Neuronal stem cell (in vitro differentiated cells): ENCODE data around the gene KIAA1755.

ENCODE experiments used
- DNase-seq: peaks from one replicate; pipeline ENCODE4 v3.0.0-alpha.2; 2013; ENCODE audit warnings: low spot score
- H2AFZ ChIP-seq: one replicate; pipeline ENCODE4 v1.6.1; 2013; ENCODE audit warnings: mild to moderate bottlenecking, low read length, inconsistent platforms
- H2AK5ac ChIP-seq: 2 replicates; pipeline ENCODE4 v1.6.1; 2013; ENCODE audit warnings: low read depth, mild to moderate bottlenecking, inconsistent platforms, low read length, moderate library complexity, mixed read lengths
- H2BK120ac ChIP-seq: 2 replicates; pipeline ENCODE4 v1.6.1; 2013; ENCODE audit warnings: low read depth, mild to moderate bottlenecking, inconsistent platforms, low read length, moderate library complexity, mixed read lengths
- H2BK12ac ChIP-seq: one replicate; pipeline ENCODE4 v1.6.1; 2013; ENCODE audit warnings: low read length, inconsistent platforms
- H2BK15ac ChIP-seq: 2 replicates; pipeline ENCODE4 v1.6.1; 2013; ENCODE audit warnings: mild to moderate bottlenecking, low read length, inconsistent platforms, mixed read lengths
- H2BK5ac ChIP-seq: one replicate; pipeline ENCODE4 v1.6.1; 2013; ENCODE audit warnings: inconsistent platforms, mild to moderate bottlenecking, low read length, moderate library complexity
- H3K14ac ChIP-seq: one replicate; pipeline ENCODE4 v1.6.1; 2013; ENCODE audit warnings: low read length, inconsistent platforms
- H3K18ac ChIP-seq: 2 replicates; pipeline ENCODE4 v1.6.1; 2013; ENCODE audit warnings: low read length, inconsistent platforms
- H3K23ac ChIP-seq: 2 replicates; pipeline ENCODE4 v1.6.1; 2013; ENCODE audit warnings: low read depth, mild to moderate bottlenecking, mixed read lengths, low read length, inconsistent platforms; ENCODE audit not compliant: poor library complexity
- H3K27ac ChIP-seq: replicated peaks from 3 replicates; pipeline ENCODE4 v1.5.1; 2013; ENCODE audit warnings: low read length, inconsistent platforms
- H3K27me3 ChIP-seq, 3 experiments: 2 replicates each; pipeline ENCODE4 v1.6.1; 2013; ENCODE audit warnings: low read length in 3 of 3, mild to moderate bottlenecking in 2 of 3, inconsistent platforms in 1 of 3, low read depth in 1 of 3, mixed read lengths in 1 of 3, moderate library complexity in 1 of 3; ENCODE audit not compliant: control insufficient read depth in 3 of 3, insufficient read depth in 3 of 3
- H3K36me3 ChIP-seq, 2 donors: replicated peaks in 1 of 2; 2 replicates each; pipeline ENCODE4 v1.6.1; 2013; ENCODE audit warnings: low read length in 2 of 2; ENCODE audit not compliant: control insufficient read depth in 2 of 2, insufficient read depth in 2 of 2
- H3K4ac ChIP-seq: 2 replicates; pipeline ENCODE4 v1.6.1; 2013; ENCODE audit warnings: inconsistent platforms, mild to moderate bottlenecking, low read length, moderate library complexity
- H3K4me1 ChIP-seq, 2 donors: 1 replicate in 1 of 2; 2 replicates in 1 of 2; pipeline ENCODE4 v1.6.1; 2013; ENCODE audit warnings: low read length in 2 of 2, low read depth in 1 of 2; ENCODE audit not compliant: control insufficient read depth in 2 of 2, insufficient read depth in 1 of 2
- H3K4me2 ChIP-seq: one replicate; pipeline ENCODE4 v1.6.1; 2013; ENCODE audit warnings: mild to moderate bottlenecking, low read length, inconsistent platforms; ENCODE audit not compliant: insufficient read depth, poor library complexity, severe bottlenecking
- H3K4me3 ChIP-seq, 2 donors: 2 replicates each; pipeline ENCODE4 v1.5.1; 2013; ENCODE audit warnings: low read length in 2 of 2, mild to moderate bottlenecking in 2 of 2, inconsistent platforms in 1 of 2, moderate library complexity in 1 of 2
- H3K79me1 ChIP-seq: one replicate; pipeline ENCODE4 v1.6.1; 2013; ENCODE audit warnings: low read depth, mild to moderate bottlenecking, inconsistent platforms, low read length, moderate library complexity
- H3K9ac ChIP-seq: one replicate; pipeline ENCODE4 v1.6.1; 2013; ENCODE audit warnings: mild to moderate bottlenecking, low read depth, low read length, inconsistent platforms; ENCODE audit not compliant: poor library complexity
- H3K9me3 ChIP-seq, 2 donors: replicated peaks in 1 of 2; 2 replicates each; pipeline versions ENCODE3 to v1.6.1; 2013; ENCODE audit warnings: low read length in 2 of 2, mild to moderate bottlenecking in 2 of 2, inconsistent platforms in 1 of 2, low read depth in 1 of 2, mixed read lengths in 1 of 2, moderate library complexity in 1 of 2; ENCODE audit not compliant: control insufficient read depth in 2 of 2, insufficient read depth in 1 of 2
- H4K8ac ChIP-seq: one replicate; pipeline ENCODE4 v1.6.1; 2013; ENCODE audit warnings: low read depth, mild to moderate bottlenecking, inconsistent platforms, low read length, moderate library complexity
- H4K91ac ChIP-seq: one replicate; pipeline ENCODE4 v1.6.1; 2013; ENCODE audit warnings: low read length, low read depth, mild to moderate bottlenecking, inconsistent platforms; ENCODE audit not compliant: poor library complexity
- WGBS, 2 donors: extraction: QIAGEN DNeasy Blood & Tissue Kit; methylation state at CpG; one replicate each; pipeline ENCODE4 v1.1.7; 2013; ENCODE audit warnings: missing lambda C conversion rate in 2 of 2, mixed read lengths in 1 of 2; ENCODE audit not compliant: insufficient read length in 2 of 2, insufficient replicate concordance in 1 of 2; ENCODE audit errors: extremely low coverage in 2 of 2; 5-methylcytosine and 5-hydroxymethylcytosine counted together

KIAA1755 gene

GRCh38 chr20:38164069-38164468, 96.5 kb downstream of the KIAA1755 start:
- no peak overlapping the region for H3K14ac ChIP-seq
- no peak overlapping the region for H3K4me2 ChIP-seq
- H3K4me3 ChIP-seq: no peak overlapping the region
- H3K23ac ChIP-seq: peak overlapping the region; percentile 69
- H4K91ac ChIP-seq: peak overlapping the region; percentile 45
- peak overlapping the region; percentile 69 for H2AK5ac ChIP-seq
- no peaks in the 10 kb centered on the region for H3K79me1 ChIP-seq
- no peak overlapping the region for H3K18ac ChIP-seq
- H3K4me1 ChIP-seq: peaks cover 0 to 1% of the 10 kb centered on the region in 2 donors
- H4K8ac ChIP-seq: no peak overlapping the region
- no peak overlapping the region for H3K27ac ChIP-seq
- no peak overlapping the region for H2BK12ac ChIP-seq
- no peak overlapping the region for H2AFZ ChIP-seq
- DNase-seq: no peak
- H3K4ac ChIP-seq: no peak overlapping the region
- H3K9ac ChIP-seq: no peak overlapping the region
- H3K27me3 ChIP-seq: peaks cover 0 to 28% (median 3%) of the 10 kb centered on the region in 3 experiments
- no CpG with 5 or more reads among the region's 5 CpGs for WGBS, 2 donors
- no peaks in the 10 kb centered on the region for H3K9me3 ChIP-seq
- peak overlapping the region; percentile 26 for H2BK15ac ChIP-seq
- no peaks in the 10 kb centered on the region for H3K36me3 ChIP-seq
- no peak overlapping the region for H2BK120ac ChIP-seq
- no peak overlapping the region for H2BK5ac ChIP-seq

- Histone ChIP-seq H2BK5ac (no peak overlapping the region), H3K4me3 (no peak overlapping the region), H2BK120ac (no peak overlapping the region), H3K36me3 (no peaks in the 10 kb centered on the region), H3K23ac (no peak overlapping the region), H3K9me3 (no peaks in the 10 kb centered on the region), H3K27ac (no peak overlapping the region), H4K91ac (no peak overlapping the region), H2AK5ac (no peak overlapping the region), H3K9ac (no peak overlapping the region), H3K4ac (no peak overlapping the region), H4K8ac (no peak overlapping the region), H3K14ac (no peak overlapping the region), H3K27me3 (peaks cover 0 to 28% (median 3%) of the 10 kb centered on the region in 3 experiments), H3K4me2 (no peak overlapping the region), H2AFZ (no peak overlapping the region), H2BK15ac (no peak overlapping the region), H3K79me1 (no peaks in the 10 kb centered on the region), H3K18ac (no peak overlapping the region), H2BK12ac (no peak overlapping the region), H3K4me1 (peaks cover 0 to 9% of the 10 kb centered on the region in 2 donors)
- DNase-seq: no peak
- no CpG with 5 or more reads among the region's 15 CpGs for WGBS, 2 donors
Measured at GRCh38 chr20:38162878-38163875, 97.4 kb downstream of the KIAA1755 start.

- Histone ChIP-seq H3K9me3 (no peaks in the 10 kb centered on the region), H2BK12ac (no peak overlapping the region), H2AK5ac (no peak overlapping the region), H2AFZ (no peak overlapping the region), H4K91ac (no peak overlapping the region), H3K23ac (no peak overlapping the region), H2BK5ac (no peak overlapping the region), H2BK15ac (no peak overlapping the region), H3K4me1 (peaks cover 0 to 11% of the 10 kb centered on the region in 2 donors), H3K4ac (no peak overlapping the region), H3K27ac (no peak overlapping the region), H2BK120ac (no peak overlapping the region), H3K18ac (no peak overlapping the region), H3K14ac (no peak overlapping the region), H3K9ac (no peak overlapping the region), H3K4me3 (no peak overlapping the region), H3K4me2 (no peak overlapping the region), H4K8ac (no peak overlapping the region), H3K36me3 (no peaks in the 10 kb centered on the region), H3K27me3 (peaks cover 0 to 28% (median 3%) of the 10 kb centered on the region in 3 experiments), H3K79me1 (no peaks in the 10 kb centered on the region)
- no peak for DNase-seq
- WGBS, 2 donors: no CpG with 5 or more reads among the region's 2 CpGs
Measured at GRCh38 chr20:38162149-38162548, 98.4 kb downstream of the KIAA1755 start.

GRCh38 chr20:38161412-38161774, 99.1 kb downstream of the KIAA1755 start:
- Histone ChIP-seq H3K9ac (no peak overlapping the region), H3K23ac (peak overlapping the region; percentile 52), H3K4ac (no peak overlapping the region), H3K9me3 (no peaks in the 10 kb centered on the region), H3K14ac (no peak overlapping the region), H3K36me3 (no peaks in the 10 kb centered on the region), H3K18ac (peak overlapping the region; percentile 5), H3K27ac (no peak overlapping the region), H3K4me3 (no peak overlapping the region), H4K8ac (no peak overlapping the region), H2BK15ac (peak overlapping the region; percentile 61), H2AK5ac (peak overlapping the region; percentile 2), H2BK120ac (no peak overlapping the region), H2AFZ (no peak overlapping the region), H3K79me1 (no peaks in the 10 kb centered on the region), H3K4me2 (no peak overlapping the region), H3K4me1 (peaks cover 0 to 11% of the 10 kb centered on the region in 2 donors), H2BK5ac (no peak overlapping the region), H4K91ac (no peak overlapping the region), H3K27me3 (peaks cover 0 to 23% (median 3%) of the 10 kb centered on the region in 3 experiments), H2BK12ac (no peak overlapping the region)
- DNase-seq: no peak
- no CpG with 5 or more reads among the region's 14 CpGs for WGBS, 2 donors
